Transverse colon (tissue), 4 donors: ENCODE measurements around the gene BGN. TPM values are rescaled to one million over a fixed set of nuclear protein-coding genes. Genes with fewer than 3 reads are reported as not detected.

Source experiments
- DNase-seq: peaks from one replicate; pipeline ENCODE4 v3.0.0-alpha.2; 2019
- H3K27ac ChIP-seq, 4 donors: fragments of 200-600 bp; sonication (generic); 2 replicates each; pipeline ENCODE4 v1.5.1; 2016 to 2018; ENCODE audit warnings: inconsistent platforms in 4 of 4
- H3K27me3 ChIP-seq: fragments of 200-600 bp; sonication (generic); 2 replicates; pipeline ENCODE4 v1.5.1; 2017; ENCODE audit warnings: inconsistent platforms
- H3K36me3 ChIP-seq, 4 donors: fragments of 200-600 bp; sonication (generic); 2 replicates each; pipeline ENCODE4 v1.5.1; 2017 to 2019; ENCODE audit warnings: inconsistent platforms in 4 of 4
- H3K4me1 ChIP-seq, 4 donors: fragments of 200-600 bp; sonication (generic); 2 replicates each; pipeline ENCODE4 v1.5.1; 2017 to 2020; ENCODE audit warnings: inconsistent platforms in 4 of 4
- H3K4me3 ChIP-seq, 4 donors: fragments of 200-600 bp; sonication (generic); 1 replicate in 1 of 4; 2 replicates in 3 of 4; pipeline versions ENCODE4 v1.5.1 to v1.6.1; 2017 to 2019; ENCODE audit warnings: inconsistent platforms in 4 of 4
- H3K9me3 ChIP-seq, 2 donors: fragments of 200-600 bp; sonication (generic); 2 replicates each; pipeline ENCODE4 v1.5.1; 2017 to 2019; ENCODE audit warnings: inconsistent platforms in 2 of 2
- CTCF ChIP-seq, 5 experiments: fragments of 200-600 bp in 3 of 5; fragments of 450-650 bp in 2 of 5; sonication (generic) in 3 of 5; IDR thresholded peaks; 1 replicate in 2 of 5; 2 replicates in 3 of 5; pipeline ENCODE4 v1.5.1; 2016 to 2017; ENCODE audit warnings: antibody characterized with exemption in 5 of 5, inconsistent platforms in 3 of 5, mild to moderate bottlenecking in 2 of 5, moderate library complexity in 1 of 5
- EP300 ChIP-seq: sonication (generic); formaldehyde crosslinking; IDR thresholded peaks from one replicate; pipeline ENCODE4 v1.6.1; 2017; ENCODE audit warnings: antibody characterized with exemption, low read depth
- POLR2A ChIP-seq: fragments of 450-650 bp; IDR thresholded peaks from one replicate; pipeline ENCODE4 v1.6.1; 2016; ENCODE audit warnings: antibody characterized with exemption, mild to moderate bottlenecking, moderate library complexity
- POLR2AphosphoS5 ChIP-seq, 3 donors: sonication (generic); formaldehyde crosslinking; IDR thresholded peaks; one replicate each; pipeline ENCODE4 v1.6.1; 2016; ENCODE audit warnings: antibody characterized with exemption in 3 of 3
- WGBS, 2 donors: methylation state at CpG; one replicate each; pipeline ENCODE4 v1.1.5; 2018; ENCODE audit warnings: low coverage in 1 of 2; 5-methylcytosine and 5-hydroxymethylcytosine counted together
- in situ Hi-C, 4 donors: fragments of 200-750 bp; cut with MboI; loops; one replicate each; pipeline versions ENCODE4 v1.15.0 to v1.15.1; 2017; ENCODE audit warnings: low sequenced_read_pairs in 3 of 4, low pct_ligation_motif_present in 1 of 4, low pct_unique_long_range_greater_than_20kb in 1 of 4
- intact Hi-C: fragments of 100-400 bp; cut with DNase I; formaldehyde crosslinking; loops from one replicate; pipeline ENCODE4 v1.15.1; 2023; ENCODE audit warnings: low total_unique reads
- total RNA-seq, 4 donors: library from RNA; depleted of rRNA; stranded (reverse); fragments of >200 nt; gene quantifications; one replicate each; pipeline ENCODE4 v1.1.0, GENCODE V29; 2016

The BGN gene
- total RNA-seq, 4 donors from 2014 or later: 3.8 to 67.1 (median 10.5) TPM

DNA sequence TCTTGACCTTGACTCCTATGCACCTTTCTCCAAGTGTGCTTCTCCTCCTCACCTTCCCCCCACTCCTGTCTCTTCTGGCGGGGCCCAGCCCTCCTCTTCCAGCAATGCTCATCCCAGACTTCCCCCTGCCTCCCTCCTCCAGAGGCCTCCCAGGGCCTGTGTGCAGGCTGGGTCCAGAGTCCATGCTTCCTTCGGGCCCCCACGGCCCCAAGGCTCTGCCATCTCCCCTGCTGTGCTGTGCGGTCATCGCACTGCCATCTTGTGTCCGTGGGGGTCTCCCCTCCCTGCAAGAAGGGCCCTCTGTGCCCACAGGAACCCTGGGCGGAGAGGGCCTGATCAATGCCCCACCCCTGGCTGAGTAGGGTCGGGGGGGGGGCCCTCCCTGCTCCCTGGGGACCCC lies 49.9 kb downstream of the BGN start:
- no peaks in the 10 kb centered on the region for H3K27me3 ChIP-seq
- 80% methylated on average over 7 of the region's 8 CpGs; no CpG with 5 or more reads in 1 of the 2 donors for WGBS, 2 donors
- H3K4me1 ChIP-seq: no peaks in the 10 kb centered on the region
- in situ Hi-C loops (no loop called here), intact Hi-C loops (no loop called here)
- DNase-seq: no peak
- H3K36me3 ChIP-seq: no peaks in the 10 kb centered on the region
- no peak overlapping the region for H3K27ac ChIP-seq
- H3K9me3 ChIP-seq: no peaks in the 10 kb centered on the region
- H3K4me3 ChIP-seq: no peak overlapping the region
- no peak for TF ChIP-seq EP300
- TF ChIP-seq POLR2A: no peak
- no peak for TF ChIP-seq CTCF (IDR thresholded peaks at IDR 0.05)
- TF ChIP-seq POLR2AphosphoS5 (IDR thresholded peaks at IDR 0.05): no peak

DNA sequence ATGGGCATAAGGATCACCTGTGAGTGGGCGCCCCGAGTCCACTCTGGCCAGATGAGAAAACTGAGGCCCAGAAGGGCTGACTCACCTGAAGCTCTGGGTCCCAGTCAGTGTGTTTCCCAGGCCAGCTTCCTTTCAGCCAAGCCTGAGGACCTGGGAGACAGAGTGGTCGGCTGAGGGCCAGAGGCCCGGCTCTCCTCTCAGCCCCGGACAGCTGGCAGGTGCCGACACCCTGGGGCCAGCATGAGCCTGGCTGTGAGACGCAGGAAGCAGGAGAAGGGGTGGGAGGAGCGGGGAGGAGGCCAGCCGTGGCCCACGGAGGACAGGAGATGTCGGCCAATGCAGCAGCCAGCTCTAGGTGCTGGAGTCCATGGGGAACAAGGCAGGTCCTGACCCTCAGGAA lies 51.6 kb downstream of the BGN start:
- Histone ChIP-seq H3K36me3 (no peaks in the 10 kb centered on the region), H3K4me1 (no peaks in the 10 kb centered on the region), H3K9me3 (no peaks in the 10 kb centered on the region), H3K27ac (no peak overlapping the region), H3K27me3 (no peaks in the 10 kb centered on the region), H3K4me3 (no peak overlapping the region)
- WGBS, 2 donors: 80% methylated on average over 11 of the region's 11 CpGs; no CpG with 5 or more reads in 1 of the 2 donors
- in situ Hi-C loops: no loop called here
- intact Hi-C loops: no loop called here
- TF ChIP-seq EP300: no peak
- no peak for DNase-seq

DNA sequence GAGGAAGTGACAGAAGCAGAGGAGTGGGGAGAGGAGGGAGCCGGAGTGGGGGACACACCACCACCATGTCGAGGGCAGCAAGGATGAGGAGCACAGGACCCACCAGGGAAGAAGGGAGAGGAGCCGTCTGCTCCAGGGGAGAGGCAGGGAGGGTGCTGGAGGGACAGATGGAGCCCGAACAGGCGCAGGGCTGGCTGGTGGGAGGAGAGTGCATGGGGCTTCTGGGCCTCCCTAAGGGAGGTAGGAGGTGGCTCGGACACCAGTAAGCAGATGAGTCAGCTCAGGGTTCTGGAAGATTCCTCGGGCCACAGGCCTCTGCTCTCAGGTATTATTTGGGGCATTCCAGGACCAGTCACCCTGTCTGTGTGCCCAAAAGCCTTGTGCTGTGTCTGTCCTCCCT lies 52.4 kb downstream of the BGN start:
- no peaks in the 10 kb centered on the region for H3K36me3 ChIP-seq
- intact Hi-C loops: no loop called here
- no peaks in the 10 kb centered on the region for H3K9me3 ChIP-seq
- no peaks in the 10 kb centered on the region for H3K27me3 ChIP-seq
- DNase-seq: no peak
- H3K27ac ChIP-seq: no peak overlapping the region
- no peak for TF ChIP-seq EP300
- no peak for TF ChIP-seq CTCF (IDR thresholded peaks at IDR 0.05)
- no peak for TF ChIP-seq POLR2AphosphoS5 (IDR thresholded peaks at IDR 0.05)
- TF ChIP-seq POLR2A: no peak
- H3K4me3 ChIP-seq: no peak overlapping the region
- in situ Hi-C loops: no loop called here
- whole genome bisulfite sequencing, 2 donors: 51% methylated on average over 7 of the region's 7 CpGs; no CpG with 5 or more reads in 1 of the 2 donors
- H3K4me1 ChIP-seq: no peaks in the 10 kb centered on the region

GRCh38 chrX:153549231-153549630 lies 54.5 kb downstream of the BGN start:
- WGBS, 2 donors: 86% methylated on average over 17 of the region's 17 CpGs; no CpG with 5 or more reads in 1 of the 2 donors
- no peak overlapping the region for H3K27ac ChIP-seq
- intact Hi-C loops (no loop called here), in situ Hi-C loops (no loop called here)
- H3K9me3 ChIP-seq: no peaks in the 10 kb centered on the region
- no peaks in the 10 kb centered on the region for H3K4me1 ChIP-seq
- H3K4me3 ChIP-seq: no peak overlapping the region
- H3K36me3 ChIP-seq: no peaks in the 10 kb centered on the region
- TF ChIP-seq EP300: no peak
- TF ChIP-seq CTCF (IDR thresholded peaks at IDR 0.05): no peak
- TF ChIP-seq POLR2A: no peak
- no peak for TF ChIP-seq POLR2AphosphoS5 (IDR thresholded peaks at IDR 0.05)
- no peak for DNase-seq
- no peaks in the 10 kb centered on the region for H3K27me3 ChIP-seq

GRCh38 chrX:153549807-153550206 lies 55.0 kb downstream of the BGN start:
- Histone ChIP-seq H3K9me3 (no peaks in the 10 kb centered on the region), H3K27me3 (no peaks in the 10 kb centered on the region), H3K4me1 (no peaks in the 10 kb centered on the region), H3K36me3 (no peaks in the 10 kb centered on the region), H3K4me3 (no peak overlapping the region), H3K27ac (no peak overlapping the region)
- in situ Hi-C loops (loop anchor here in 3 of 4 donors (10.0 to 25.0 kb wide), 3 partner anchors 105 to 115 kb away; partner anchors contain the start of gene PNCK (in 1 of the 3)), intact Hi-C loops (loop anchor here (10.0 kb wide), 1 partner anchor 105 kb away; no protein-coding TSS in a partner anchor)
- DNase-seq: no peak
- 84% methylated on average over 16 of the region's 16 CpGs; no CpG with 5 or more reads in 1 of the 2 donors for WGBS, 2 donors
- TF ChIP-seq EP300 (no peak), POLR2A (no peak), POLR2AphosphoS5 (IDR thresholded peaks at IDR 0.05) (no peak), CTCF (IDR thresholded peaks at IDR 0.05) (no peak)
